ENCODE measurements around the gene GAB2.
"Not testable (repeated sequence)": the region's sequence is repeated elsewhere in the genome, so short reads cannot be mapped to it uniquely, and the experiment has no call there.

Gene GAB2

GRCh38 chr11:78248191-78248590, 169.4 kb downstream of the GAB2 start:
- no peak for DNase-seq (ENCODE audit: low spot score)

- no peak for DNase-seq (ENCODE audit: low spot score)
Observed at GRCh38 chr11:78244546-78245255, 172.9 kb downstream of the GAB2 start.

GRCh38 chr11:78244080-78244479, 173.5 kb downstream of the GAB2 start:
- no peak for DNase-seq (ENCODE audit: low spot score)

GRCh38 chr11:78241475-78241874, 176.1 kb downstream of the GAB2 start:
- no peak for DNase-seq (ENCODE audit: low spot score)

GRCh38 chr11:78239781-78240180, 177.8 kb downstream of the GAB2 start:
- no peak for DNase-seq (ENCODE audit: low spot score)

GRCh38 chr11:78237293-78238046, 180.2 kb downstream of the GAB2 start:
- DNase-seq (ENCODE audit: low spot score): no peak

- no peak for DNase-seq (ENCODE audit: low spot score)
Observed at GRCh38 chr11:78234006-78234405, 183.6 kb downstream of the GAB2 start.

- DNase-seq (ENCODE audit: low spot score): not testable (repeated sequence)
Observed at GRCh38 chr11:78233046-78233445, 184.6 kb downstream of the GAB2 start.

- no peak for DNase-seq (ENCODE audit: low spot score)
Observed at GRCh38 chr11:78231962-78232501, 185.6 kb downstream of the GAB2 start.

GRCh38 chr11:78230161-78230877, 187.3 kb downstream of the GAB2 start:
- no peak for DNase-seq (ENCODE audit: low spot score)

GRCh38 chr11:78229106-78229505, 188.5 kb downstream of the GAB2 start:
- DNase-seq (ENCODE audit: low spot score): no peak

GRCh38 chr11:78228467-78228866, 189.2 kb downstream of the GAB2 start:
- DNase-seq (ENCODE audit: low spot score): peak; percentile 26

- DNase-seq (ENCODE audit: low spot score): no peak
Observed at GRCh38 chr11:78227921-78228320, 189.7 kb downstream of the GAB2 start.

GRCh38 chr11:78226684-78227680, 190.6 kb downstream of the GAB2 start:
- no peak for DNase-seq (ENCODE audit: low spot score)

GRCh38 chr11:78224906-78225420, 192.7 kb downstream of the GAB2 start:
- DNase-seq (ENCODE audit: low spot score): no peak

GRCh38 chr11:78224506-78224905, 193.1 kb downstream of the GAB2 start:
- DNase-seq (ENCODE audit: low spot score): no peak

GRCh38 chr11:78223320-78223954, 194.2 kb downstream of the GAB2 start:
- DNase-seq (ENCODE audit: low spot score): no peak

- not testable (repeated sequence) for DNase-seq (ENCODE audit: low spot score)
Observed at GRCh38 chr11:78222726-78223125, 194.9 kb downstream of the GAB2 start.

- DNase-seq (ENCODE audit: low spot score): no peak
Observed at GRCh38 chr11:78221396-78222315, 196.0 kb downstream of the GAB2 start.
